KBM-7 (cell line): ENCODE results near the gene CENPQ.

Source experiments
- DNase-seq: peaks from one replicate; pipeline ENCODE4 v3.0.0-alpha.2; 2015
- in situ Hi-C: fragments of 300-500 bp; cut with MboI; formaldehyde crosslinking; loops from 2 replicates; pipeline ENCODE4 v1.14.3; 2020; ENCODE audit warnings: low sequenced_read_pairs, low pct_unique_long_range_greater_than_20kb, mixed read lengths

CENPQ gene

DNA sequence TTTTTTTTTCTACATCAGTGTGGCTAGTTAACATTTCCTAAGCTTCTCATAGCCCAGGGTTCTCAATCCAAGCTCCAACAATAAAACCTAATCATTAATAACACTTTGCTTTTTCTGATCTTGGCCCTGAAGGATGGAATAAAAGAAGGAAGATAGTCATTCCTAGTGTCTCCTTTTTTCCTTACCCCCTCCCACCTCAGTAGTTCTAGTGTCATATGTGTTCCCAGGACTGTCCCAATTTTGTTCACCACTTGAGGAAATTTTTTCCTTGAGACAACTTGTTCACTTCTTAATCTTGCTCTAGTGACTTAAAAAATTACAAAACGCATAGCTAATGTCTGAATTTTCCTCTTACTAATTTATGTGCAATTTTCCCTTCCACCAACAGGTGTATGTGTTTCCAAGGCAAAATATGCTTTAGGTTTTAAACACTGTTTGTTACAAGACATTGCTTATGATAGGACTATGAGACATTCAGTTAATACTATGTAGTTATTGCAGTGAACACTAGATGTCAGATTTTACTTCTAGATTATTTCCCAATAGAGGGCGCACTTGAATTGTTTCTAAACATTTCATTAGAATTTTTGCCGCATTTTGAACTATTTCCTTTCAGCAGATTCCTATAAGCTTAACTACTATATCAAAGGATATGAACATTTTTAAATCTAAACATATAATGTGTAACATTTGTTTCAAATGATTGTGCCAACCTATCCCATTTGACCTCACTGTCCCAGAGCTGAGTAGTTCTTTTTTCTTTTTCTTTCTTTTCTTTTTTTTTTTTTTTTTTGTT is 68.8 kb downstream of the CENPQ start:
- in situ Hi-C loops = no loop called here
- DNase-seq = peak; percentile 78

DNA sequence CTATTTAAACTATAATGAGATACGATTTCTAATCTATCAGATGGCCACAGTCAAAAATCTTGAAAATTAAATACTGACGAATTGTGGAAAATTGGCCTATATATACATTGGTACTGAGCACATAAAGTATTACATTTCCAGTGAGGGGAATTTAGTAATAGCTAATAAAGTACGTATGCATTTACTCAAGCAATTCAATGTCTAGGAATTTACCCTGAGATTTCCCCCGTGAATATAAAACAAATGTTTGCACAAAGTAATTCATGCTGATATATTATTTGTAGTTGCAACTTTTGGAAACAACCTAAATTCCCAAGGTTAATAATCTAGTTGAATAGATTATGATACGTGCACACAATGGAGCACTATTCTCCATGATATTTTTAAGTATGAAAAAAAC is 72.6 kb downstream of the CENPQ start:
- no peak for DNase-seq
- in situ Hi-C loops = no loop called here

DNA sequence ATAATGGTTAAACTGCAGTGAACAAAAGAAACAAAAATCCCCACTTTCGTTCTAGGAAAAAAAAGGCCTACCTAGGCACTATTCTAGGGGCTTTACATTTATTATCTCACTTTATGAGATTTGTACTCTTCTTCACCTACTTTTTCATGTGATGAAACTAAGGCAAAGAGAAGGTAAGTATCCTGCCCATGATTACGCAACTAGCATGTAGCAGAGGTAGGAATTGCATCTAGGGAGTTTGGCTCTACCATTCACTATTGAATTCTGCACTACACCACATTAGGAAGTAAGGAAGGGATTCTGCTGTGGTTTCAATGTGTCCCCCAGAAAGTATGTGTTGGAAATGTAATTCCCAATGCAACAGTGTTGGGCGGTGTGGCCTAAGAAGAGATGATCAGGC is 75.9 kb downstream of the CENPQ start:
- no peak for DNase-seq
- in situ Hi-C loops = no loop called here

DNA sequence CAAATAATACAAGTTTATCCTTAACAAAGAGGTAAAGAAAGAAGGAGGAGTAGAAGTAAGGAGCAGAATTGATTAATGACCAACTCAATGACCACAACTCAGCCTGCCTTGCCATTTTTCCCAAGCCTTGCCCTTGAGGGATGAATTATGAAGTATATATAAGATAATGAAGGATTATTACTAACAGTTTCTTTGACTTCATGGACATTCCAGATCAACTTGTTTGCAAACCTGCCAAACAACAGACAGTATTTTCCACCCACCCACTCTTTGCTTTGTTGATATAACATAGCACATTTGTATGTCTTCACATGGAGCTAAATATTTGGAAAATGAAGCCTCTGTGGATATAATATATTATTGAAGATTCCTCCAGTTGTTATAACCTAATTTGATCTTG is 77.4 kb downstream of the CENPQ start:
- no peak for DNase-seq
- in situ Hi-C loops = no loop called here

DNA sequence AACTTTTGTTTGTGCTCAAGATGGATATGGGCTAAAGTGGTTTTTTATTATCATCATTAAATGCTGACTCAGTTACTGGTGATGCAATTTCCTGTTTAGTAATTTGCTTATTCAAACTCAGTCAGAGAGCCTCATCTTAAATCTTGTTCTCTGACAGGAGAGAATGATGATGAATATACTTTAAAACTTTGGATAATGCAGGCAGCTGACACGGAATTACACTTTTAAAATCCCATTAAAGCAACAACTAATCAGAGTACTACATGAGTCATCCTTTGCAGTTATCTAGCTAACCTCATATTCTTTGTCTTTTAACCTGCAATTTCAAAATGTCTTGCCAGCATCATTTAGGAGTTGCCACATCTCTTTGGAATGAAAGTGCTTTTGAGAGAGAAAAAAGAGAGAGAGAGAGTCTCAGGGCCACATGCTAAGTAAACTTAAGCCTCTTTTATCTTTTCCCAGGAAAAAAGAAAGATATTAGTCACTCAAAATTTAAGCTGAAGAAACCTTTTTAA is 78.1 kb downstream of the CENPQ start:
- no peak for DNase-seq
- in situ Hi-C loops = no loop called here

DNA sequence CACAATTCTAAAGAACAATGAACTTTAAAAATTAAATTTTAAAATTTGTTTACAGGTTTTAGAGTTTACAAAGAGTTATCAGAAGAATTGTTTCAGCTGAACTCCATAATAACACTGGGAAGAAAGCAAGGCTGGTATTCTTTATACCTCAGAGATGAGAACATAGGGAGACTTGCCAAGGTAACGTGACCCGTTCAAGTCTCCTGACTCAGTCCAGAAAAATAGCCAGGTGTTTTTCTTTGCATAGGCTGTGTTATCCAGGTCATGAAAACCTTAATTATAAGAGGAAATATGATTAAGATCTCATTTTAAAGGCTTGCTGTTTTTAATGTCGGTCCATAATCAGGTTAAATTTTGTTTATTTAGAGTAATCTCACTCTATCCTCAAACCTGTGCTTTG is 78.8 kb downstream of the CENPQ start:
- DNase-seq = no peak
- in situ Hi-C loops = no loop called here
